GM21723 (cell line): ENCODE data around the gene CACNA1D.

Experiments
- ATAC-seq: cut with Tn5 transposase; IDR thresholded peaks from one replicate; pipeline ENCODE4 v1.9.1; 2021; ENCODE audit warnings: mild to moderate bottlenecking, moderate library complexity; ENCODE audit not compliant: unreplicated experiment

Gene CACNA1D

DNA sequence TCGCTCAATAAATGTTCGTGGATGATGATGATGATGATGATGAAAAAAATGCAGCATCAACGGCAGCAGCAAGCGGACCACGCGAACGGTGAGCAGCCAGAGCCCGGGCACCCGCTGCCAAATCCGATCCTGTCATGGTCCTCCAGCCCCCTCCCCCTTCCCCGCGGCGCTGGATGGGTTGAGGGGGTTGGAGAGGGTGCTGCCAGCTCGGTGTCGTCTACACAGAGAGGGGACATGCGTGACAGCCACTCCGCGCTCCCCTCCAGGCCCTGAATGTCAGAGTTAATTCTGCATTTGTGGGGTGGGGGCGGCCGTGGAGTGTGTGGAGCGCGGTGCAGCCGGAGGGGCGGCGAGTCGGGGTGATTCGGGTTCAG, 722 bp downstream of the CACNA1D start:
- ATAC-seq: no peak

DNA sequence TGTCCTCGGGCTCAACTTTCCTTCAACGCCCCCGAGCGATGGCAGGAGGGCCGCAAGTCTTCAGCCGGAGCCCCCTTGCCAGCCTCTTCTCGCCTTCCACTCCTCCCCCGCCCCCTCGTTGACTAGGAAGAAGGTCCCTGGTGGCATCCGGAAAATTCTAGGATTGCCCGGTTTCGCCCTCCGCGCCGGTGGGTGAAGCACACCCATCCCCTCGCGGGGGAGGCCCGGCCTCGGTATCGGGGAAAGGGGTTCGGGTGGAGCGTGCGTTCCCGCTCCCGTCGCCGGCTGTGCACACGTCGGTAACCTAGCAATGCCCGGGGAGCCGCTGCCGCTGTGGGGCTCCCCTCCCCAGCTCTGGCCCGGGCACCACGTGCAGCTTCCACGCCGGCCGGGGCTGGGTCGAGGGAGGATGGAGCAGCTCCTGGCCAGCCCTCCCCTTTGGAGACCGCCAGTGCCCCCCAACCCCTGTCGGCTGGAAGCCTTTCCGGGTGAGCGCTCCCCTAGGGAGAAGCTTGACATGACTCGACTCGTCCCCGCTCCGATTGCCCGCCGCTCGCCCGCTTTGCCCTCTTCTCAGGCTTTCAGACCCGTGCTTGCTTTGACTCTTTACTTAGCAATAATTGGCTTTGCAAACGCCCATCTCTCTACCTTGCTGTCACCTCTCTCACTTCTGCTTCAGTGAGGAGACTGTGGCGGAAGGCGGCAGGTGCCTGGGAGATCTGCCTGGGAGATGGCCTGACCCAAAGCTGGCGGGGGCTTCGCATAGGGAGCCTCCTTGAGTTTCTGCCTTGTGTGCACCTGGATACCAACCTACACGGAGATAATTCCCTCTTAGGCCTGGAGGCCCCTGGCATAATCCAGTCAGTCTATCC, 1.3 kb downstream of the CACNA1D start:
- ATAC-seq: no peak

DNA sequence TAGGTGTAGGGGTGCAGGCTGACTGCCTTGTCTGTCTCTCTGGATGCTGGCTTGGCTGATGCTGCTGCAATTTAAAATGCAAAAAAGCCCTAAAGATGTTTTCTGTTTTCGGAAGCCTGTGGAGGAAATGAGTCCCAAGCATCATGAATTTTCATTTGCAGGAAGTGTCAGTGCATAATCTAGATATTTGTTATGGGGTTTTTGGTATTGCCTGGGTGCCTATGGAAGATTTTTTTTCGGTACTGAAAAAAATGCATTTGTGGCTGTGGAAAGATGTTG, 1.9 kb downstream of the CACNA1D start:
- ATAC-seq: no peak

DNA sequence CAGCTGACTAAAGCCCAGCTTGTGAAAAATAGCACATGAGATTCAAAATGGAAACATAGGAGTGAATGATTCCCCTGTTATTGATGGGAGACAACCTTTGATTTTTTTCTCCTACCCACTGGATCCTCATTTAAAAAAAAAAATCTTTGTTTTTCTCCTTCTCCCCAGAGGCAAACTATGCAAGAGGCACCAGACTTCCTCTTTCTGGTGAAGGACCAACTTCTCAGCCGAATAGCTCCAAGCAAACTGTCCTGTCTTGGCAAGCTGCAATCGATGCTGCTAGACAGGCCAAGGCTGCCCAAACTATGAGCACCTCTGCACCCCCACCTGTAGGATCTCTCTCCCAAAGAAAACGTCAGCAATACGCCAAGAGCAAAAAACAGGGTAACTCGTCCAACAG, 2.6 kb downstream of the CACNA1D start:
- ATAC-seq: no peak

DNA sequence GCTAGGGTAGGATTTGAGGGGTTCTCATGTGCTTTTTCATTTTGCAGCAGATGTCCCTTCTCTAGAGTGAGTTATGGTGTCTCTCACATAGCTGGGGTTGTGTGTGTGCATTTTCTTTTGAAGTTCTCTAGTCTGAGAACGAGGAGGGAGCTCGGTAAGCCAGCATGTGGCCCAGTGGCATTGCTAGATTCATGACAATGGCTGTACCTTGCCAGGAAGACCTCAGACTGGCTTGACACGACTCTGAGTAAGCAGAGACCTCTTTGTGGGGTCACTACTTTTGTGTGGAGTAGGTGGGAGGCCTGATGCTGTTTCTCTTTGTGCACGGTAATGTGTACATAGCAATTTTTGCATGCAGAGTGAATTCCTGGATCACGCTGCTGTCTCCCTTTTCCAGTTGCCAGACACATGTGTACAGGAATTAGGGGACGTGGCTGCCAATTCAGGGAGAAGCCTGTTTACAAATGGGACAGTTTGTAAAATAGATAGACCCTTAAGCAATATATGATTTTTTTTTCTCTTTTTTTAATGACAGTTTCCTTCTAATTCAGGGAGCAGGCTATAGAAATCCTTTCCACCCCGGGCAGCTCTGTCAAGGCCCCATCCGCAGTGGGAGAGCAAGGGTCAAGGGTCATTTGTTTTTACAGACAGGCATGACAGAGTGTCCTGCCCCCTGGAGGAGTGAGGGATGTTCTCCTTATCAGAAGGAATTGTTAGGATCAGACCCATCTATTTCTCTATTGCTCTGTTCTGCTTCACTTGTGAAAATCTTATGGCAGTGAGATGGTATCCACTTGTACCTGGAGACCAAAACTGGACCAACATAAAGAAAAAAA, 4.6 kb downstream of the CACNA1D start:
- no peak for ATAC-seq

DNA sequence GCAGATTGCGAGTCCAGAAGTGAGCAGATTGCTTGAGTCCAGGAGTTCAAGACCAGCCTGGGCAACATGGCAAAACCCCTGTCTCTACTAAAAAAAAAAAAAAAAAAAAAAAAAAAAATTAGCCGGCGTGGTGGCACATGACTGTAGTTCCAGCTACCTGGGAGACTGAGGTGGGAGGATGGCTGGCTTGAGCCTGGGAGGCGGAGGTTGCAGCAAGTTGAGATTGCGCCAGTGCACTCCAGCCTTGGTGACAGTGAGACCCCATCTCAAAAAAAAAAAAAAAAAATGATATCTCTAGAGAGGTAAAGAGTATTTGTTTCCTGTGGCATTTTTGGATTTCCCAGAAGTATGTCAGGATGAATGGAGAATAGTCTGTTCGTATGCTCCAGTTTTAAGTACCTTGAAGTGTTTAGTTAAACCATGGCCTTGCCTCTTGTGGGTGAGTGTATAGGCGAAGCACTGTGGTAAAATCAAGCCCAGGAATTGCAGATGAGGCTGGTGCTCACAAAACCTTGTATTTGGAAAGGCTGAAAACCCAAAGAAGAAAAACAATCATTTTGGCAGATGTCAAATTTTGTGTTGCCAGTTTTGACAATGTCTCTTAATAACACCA, 5.9 kb downstream of the CACNA1D start:
- no peak for ATAC-seq

DNA sequence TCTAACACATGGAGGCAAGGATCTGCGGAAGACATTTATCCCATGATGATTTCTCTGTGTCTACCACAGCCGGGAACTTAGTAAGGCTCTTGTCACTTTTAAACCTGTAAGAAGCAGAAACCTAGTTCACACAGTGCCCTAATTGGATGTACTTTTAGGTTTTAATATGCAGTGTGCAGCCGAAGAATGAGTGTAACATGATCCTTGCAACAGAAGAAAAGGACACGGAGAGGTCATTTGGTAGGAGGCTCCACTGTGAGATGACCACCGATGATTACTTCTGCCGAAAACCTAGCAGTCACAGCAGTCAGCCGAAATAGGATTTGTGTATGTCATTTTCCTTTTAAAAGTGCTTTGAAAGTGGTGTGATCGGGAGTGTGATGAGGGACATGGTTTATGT, 6.8 kb downstream of the CACNA1D start:
- no peak for ATAC-seq

DNA sequence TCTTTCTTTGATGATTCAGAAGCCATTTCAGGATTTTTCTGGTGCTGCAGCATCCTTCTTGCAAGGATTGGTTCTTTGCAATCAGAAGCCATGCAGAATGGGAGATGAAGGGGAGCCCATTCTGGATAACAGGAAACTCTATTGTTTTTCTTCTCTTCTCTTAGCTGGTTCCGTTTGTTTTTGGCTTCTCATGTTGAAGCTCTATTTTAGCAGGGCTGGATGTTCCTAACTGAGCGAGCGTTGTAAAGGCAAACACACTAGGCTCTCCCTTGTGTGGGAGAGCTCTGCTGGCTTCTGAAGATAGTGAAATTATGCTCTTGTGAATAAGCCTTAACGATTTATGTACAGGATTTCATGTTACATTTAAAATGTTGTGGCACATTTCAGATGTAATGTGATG, 8.3 kb downstream of the CACNA1D start:
- no peak for ATAC-seq

DNA sequence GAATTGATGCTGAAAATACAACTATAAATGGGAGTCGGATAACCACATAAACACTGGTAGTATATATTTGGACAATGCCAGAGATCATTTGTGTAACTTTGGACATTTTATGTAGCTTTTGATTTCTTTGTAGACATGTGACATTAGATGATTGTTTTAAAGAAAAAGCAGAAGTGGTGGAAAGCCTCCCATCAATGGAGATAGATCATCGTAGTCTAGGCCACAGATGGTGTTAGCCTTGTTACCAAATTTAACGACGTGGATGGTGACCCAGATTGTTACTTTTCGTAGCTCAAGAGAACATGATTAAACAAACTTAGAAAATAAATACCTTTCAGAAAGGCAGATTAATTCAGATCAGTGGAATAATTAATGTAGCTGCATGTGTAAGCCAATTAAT, 8.8 kb downstream of the CACNA1D start:
- ATAC-seq: no peak

DNA sequence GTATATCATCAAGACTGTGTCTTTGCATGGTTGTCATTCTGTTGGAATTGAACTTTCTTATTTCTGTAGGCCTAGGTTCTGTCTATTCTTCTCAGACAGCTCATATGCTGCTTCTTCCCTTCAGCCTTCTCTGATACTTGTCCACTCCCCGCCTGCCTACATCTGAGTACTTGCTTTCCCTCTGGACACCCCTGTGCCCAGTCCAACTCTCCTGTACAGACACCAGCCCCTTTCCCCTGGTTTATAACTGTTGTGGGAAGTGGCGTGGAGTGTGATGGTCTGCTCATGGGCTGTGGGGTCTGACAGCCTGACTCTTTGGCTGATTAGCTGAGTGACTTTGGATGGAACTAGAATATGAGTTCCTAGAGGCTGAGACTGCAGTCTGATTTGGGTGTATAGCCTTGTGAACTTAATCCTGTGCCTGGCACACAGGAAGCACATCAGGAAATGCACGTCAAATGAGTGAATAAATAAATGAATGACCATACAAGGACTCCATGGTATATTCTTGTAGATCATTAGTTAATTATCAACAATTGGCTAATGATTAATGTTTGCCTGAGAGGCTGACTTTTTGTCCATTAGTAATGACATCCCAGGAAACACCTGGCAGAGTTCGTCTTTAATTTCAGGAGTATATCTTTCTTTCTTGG, 11.8 kb downstream of the CACNA1D start:
- no peak for ATAC-seq

DNA sequence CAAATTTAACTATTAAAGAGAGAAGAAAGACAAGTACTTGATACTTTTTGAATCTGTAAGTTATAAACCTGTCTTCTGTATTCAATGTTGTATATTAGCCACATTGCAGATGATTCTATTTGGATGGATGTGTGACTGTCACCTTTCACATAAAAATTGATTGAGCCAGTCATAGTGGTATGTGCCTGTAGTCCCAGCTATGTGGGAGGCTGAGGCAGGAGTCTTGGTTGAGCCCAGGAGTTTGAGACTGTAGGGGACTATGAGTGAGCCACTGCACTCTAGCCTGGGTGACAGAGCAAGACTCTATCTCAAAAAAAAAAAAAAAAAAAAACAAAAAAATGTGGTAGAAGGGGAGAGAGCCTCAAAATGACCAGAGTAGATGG, 12.3 kb downstream of the CACNA1D start:
- ATAC-seq: no peak

DNA sequence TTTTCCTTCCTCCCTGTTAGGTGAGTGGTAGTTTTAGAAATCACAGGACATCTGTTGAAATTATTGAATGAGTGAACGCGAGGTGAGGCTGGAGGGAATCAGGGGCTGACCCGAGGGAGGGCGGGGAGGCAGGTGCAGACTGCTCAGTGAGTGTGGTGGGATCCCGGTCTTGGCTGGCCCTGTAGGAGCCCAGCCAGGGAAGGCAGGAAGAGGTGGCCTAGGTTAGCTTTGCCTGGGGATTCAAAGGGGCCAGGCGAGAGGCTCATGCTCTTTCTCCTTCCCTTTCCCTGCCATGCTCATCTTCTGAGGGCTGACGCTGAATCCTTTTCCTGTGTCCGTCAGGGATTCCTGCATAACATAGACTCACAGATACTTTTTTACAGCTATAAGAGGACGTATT, 15.1 kb downstream of the CACNA1D start:
- ATAC-seq: no peak

DNA sequence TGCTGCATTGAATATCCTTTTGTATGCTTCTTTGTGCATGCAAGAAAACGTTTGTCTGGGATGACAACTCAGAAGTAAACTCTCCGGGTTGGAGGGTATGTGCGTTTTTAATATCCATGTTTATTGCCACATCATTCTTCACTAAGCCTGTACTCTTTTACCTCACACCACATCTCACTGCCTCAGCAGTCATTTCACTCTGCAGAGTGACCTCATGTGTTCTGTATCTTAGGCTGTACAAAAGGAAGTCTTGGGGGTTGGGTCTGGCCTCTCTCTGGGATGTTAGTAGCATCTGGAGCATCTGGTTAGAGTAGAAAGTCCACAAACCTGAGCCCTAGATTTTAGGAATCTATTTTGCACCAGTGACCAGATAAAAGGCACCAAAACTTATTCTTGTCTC, 16.1 kb downstream of the CACNA1D start:
- no peak for ATAC-seq

DNA sequence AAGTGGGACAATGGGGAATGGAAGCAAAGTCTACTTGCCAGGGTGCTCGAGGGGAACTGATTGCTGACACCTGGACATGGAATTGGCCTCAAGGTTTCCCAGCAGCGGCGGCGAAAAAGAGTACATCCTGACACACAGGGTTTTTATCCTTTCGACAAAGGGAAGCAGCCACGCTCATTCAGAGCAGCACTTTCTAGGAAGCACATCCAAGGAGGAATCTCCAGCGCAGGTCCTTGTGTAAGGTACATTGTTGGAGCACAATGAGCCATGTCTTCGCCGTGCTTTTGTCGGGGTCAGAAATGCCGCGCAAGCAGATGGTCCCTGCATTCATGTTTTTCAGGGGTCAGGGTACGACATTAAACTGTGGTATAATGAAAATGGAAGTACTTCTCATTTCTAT, 16.8 kb downstream of the CACNA1D start:
- no peak for ATAC-seq

DNA sequence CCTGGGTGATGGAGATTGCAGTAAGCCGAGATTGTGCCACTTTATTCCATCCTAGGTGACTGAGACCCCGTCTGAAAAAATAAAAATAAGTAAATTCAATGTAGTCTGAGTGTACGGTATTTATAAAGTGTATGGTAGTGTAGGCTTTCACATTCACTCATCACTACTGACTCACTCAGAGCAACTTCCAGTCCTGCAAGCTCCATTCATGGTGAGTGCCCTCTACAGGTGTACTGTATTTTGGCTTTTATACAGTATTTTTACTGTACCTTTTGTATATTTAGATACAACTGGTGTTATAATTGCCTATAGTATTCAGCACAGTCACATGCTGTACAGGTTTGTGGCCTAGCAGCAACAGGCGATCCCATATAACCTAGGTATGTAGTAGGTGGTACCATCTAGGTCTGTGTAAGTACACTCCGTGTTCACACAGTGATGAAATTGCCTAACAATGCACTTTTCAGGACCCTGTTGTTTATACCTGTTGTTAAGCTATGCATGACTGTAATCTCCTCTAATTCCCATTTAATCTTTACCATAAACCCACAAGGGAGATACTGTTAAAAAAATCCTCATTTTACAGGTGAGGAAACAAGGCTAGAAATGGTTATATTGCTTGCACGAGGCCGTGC, 19.3 kb downstream of the CACNA1D start:
- no peak for ATAC-seq

DNA sequence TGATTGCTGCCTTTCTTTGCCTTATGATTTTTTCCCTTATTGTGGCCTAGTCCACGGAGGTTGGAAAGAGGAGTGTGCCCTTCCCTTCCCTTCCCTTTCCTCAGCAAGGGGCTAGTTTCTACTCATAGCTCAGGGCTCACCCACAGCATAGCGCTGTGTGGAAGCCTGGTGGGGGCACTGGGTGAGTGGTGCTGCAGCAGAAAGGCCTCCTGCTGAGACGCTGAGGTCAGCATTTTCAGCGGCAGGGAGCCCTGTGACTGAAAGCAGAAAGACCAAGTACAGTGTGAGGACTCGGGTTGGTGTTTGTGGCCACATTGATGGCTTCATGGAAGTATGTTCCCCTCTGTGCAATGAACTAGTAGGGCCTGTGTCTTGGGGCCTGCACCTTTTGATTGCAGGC, 21.9 kb downstream of the CACNA1D start:
- ATAC-seq: no peak

DNA sequence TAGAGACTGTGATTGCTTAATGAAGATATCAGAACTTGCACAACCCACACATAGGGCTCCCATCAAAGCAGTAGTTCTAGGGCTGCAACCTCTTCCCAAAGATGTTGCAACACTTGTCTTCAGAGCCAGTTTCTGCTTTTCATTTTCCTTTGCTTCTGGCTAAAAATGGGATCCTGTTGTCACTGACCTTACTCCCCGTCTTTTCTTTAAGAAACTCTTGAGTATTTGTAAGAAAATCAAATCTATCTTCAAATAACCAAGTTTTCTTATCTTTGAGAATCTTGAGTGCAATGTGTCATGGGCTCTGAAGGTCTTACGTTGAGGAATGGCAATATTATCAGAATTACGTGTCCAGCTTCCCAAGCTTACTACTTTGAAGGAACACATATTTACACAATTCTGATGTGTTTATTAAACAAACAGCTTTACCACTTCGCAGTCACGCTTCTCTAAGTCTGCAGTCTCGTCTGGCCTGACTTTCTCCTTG, 24.1 kb downstream of the CACNA1D start:
- no peak for ATAC-seq

DNA sequence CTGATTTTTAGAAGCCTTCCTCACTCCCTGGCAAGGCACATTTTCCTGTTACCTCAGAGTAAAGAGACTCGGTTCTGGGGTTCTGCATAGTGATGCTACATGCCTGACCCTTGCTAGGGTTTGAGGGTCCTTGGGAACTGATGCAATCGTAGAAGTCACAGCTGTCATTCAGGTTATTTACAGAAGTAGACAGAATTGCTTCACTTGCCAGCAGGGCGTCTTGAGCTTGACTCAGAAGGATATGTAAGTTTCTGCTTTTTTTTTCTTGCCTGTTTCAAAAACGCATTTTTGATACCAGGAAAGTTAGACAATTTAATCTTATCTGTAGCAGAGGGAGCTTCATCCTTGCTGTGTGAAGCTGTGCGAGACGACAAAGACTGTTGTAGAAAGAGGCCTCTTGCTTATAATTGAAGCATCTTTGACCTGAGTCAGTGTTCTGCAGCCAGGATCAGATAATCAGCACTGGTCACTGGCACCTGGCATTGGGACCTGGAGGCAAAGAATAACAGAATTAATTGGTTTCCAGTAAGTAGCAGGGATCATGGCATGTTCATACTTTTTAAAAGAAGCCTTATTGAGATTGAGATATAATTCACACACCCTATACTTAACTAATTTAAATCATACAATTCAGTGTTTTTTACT, 24.8 kb downstream of the CACNA1D start:
- ATAC-seq: no peak

DNA sequence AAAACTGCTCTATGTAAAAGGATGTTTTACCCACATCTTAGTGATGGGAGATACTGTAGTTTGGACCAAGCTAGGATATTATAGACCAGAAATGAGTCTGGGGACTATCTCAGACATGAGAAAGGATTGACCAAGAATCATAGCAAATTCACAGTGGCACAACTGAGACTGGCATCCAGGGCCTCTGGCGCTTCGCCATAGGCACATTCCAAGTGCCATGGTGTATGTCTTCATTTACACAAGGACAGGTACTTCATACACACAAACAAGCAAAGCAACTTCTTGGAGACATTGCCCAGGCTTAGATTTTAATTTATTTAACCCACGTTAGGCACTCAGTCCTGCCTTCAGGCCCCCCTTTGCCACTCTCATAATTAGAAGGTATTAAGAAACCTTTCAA, 28.9 kb downstream of the CACNA1D start:
- ATAC-seq: no peak

DNA sequence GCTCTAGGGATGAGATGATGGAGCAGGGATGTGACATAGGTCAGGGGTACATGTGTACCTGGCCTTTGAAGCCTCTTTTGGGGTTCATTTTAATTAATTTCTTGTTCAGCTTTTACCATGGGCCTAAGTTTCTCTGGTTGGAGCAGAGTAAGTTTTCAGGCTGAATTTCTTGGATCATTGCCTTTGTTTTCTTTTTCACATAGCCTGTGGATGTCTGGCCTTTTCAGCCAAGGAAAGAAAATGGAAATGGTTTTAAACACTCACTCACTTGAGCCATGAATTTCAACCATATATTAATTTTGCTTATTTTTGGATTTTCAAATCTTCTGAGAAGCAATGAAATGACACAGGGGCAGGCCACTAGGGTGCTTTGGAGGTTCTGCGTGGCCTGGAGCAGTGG, 30.2 kb downstream of the CACNA1D start:
- ATAC-seq: no peak
